NCI-H2107 treated with DMSO at 0.1 percent for 48 hours (cell line): ENCODE measurements around the gene BTBD18.
A peak's percentile ranks its signal among the peaks of the same experiment; 100 is the strongest.
"Not testable (repeated sequence)": the region's sequence is repeated elsewhere in the genome, so short reads cannot be mapped to it uniquely, and the experiment has no call there.

Experiments used
- DNase-seq: peaks from one replicate; lab custom pipeline; 2025; ENCODE audit not compliant: unreplicated experiment; lab: John Stamatoyannopoulos, UW

BTBD18 gene

DNA sequence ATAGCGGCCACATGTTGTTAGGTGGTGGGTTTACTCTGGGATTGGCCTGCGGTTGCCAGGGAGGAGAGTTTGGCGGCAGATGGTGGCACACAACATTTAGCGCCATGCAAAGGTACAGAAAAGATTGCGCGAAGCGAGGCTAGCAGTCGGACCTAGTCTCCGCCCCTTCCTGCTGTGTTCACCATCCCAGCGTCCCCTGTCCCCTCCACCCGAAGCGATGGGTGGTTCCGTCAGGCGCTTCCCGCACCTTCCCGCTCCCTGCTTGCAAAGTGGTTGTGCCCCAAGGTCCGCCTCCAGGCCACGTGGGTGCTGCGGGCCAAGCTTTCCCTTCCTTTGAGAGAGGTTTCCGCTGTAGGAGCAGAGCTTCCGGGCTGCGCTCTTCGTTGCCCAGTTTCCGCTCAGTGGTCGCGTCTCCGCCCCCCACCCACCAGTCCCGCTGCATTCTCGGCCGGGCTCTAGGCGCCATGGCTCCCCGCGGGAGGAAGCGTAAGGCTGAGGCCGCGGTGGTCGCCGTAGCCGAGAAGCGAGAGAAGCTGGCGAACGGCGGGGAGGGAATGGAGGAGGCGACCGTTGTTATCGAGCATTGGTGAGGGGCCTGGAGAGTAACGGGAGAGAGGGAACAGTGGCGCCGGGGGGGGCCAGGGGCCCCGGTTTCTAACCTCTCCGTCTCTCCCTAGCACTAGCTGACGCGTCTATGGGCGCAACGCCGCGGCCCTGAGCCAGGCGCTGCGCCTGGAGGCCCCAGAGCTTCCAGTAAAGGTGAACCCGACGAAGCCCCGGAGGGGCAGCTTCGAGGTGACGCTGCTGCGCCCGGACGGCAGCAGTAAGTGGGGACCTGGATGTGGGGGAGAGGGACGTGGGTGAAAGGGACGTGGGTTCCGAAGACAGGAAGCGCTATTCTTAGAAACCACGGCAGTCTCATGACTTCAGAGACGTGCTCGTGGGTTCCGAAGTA lies 10.2 kb downstream of the BTBD18 start, which contains the start of gene SELENOH:
SELENOH (plus strand) TSS at position 360 of the 955 bp plus-strand sequence; CDS start at position 465, 105 bp downstream.
- peak; percentile 93 for DNase-seq

DNA sequence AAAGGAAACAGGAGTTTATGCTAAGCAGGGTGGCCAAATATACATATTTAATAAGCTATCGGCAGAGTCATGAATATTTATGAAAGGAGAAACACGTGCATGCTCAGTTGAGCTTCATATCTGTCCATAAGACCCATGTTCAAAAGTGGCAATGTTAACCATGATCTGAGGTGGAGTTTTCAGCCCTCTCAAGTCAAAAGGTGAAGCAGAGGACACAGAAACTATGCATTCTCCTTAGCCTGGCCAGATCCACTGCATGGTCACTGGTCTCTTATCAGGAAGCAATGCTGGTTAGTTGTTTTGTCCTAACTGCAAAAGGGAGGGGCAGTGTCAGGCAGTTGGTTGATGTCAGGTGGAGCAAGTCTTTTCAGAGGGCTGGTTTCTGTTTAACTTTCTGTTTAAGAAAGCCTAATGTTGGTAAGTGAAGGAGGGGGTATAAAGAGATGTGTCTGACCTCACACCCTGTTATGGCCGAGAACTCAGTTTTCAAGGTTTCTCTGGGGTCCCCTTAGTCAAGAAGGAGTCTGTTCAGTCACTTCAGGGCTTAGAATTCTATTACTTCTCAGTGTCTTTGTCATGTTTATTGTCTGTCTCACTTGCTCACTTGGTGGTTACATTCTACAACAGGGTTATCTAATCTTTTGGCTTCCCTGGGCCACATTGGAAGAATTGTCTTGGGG lies 15.9 kb downstream of the BTBD18 start:
- no peak for DNase-seq

DNA sequence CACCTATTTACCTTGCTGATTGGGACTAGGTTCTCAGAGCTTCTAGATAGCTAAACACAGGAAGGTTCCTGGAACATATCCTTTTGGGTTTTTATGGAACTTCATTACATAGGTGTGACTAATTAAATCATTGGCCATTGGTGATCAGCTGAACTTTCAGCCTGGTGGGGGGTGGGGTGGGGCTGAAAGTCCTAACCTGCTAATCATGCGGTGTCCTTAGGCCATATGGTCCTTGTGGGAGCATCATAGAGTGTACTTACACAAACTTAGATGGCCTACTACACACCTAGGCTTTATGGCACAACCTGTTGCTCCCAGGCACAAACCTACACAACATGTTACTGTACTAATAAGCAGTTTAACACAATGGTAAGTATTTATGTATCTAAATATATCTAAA lies 19.0 kb downstream of the BTBD18 start:
- DNase-seq, result no peak

DNA sequence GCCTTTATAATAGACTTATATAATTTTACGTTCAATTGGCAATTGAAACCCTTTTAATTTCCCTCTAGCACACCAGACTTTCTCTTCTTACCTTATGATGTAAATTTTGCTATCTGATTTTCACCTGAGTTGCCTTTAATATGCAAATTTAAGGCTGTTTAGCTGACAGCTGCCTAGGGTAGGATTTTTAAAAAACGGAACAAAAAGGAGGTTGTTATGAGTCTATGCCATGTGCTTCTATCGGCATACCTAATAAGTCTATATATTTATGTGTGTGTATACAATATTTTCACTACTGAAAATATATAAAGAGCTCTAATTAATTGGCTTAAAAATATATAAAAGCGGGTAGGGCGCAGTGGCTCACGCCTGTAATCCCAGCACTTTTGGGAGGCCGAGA lies 22.1 kb downstream of the BTBD18 start:
- DNase-seq, result no peak

DNA sequence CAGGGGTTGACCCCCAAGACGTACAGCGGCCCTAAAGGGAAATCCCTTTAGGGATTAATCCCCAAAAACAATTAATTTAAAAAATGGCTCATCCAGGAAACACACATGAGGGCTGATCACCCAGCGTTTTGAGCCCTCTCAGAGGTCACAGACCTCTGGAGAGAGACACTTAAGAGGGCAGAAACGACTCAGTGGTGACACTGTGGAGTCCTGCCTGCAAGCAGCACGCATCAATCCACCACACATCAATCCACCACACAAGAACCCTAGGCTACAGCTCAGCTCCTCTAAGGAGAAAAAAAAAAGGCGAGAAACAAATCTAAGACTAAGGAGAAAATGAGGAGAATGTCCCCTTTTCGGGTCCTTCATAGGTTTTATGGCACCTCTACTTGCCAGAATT lies 22.8 kb downstream of the BTBD18 start:
- no peak for DNase-seq

DNA sequence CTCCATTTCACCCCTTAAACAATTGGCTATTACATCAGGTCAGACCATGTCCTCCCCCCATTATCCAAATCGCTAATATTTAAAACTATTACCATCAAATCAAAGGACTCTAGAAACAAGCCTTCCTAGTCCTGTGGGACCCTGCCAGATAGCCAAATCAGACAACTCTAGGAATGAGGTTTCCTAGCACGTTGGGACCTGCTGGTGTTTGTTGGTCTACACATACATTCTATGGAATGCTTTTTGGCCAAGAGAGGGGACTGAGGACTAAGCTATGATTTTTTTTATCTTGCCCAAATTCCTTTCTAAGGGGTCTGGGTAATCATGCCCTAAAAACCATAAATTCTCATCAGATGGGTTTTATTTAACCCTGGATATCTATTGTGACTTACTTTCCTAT lies 24.4 kb downstream of the BTBD18 start:
- DNase-seq, result no peak

DNA sequence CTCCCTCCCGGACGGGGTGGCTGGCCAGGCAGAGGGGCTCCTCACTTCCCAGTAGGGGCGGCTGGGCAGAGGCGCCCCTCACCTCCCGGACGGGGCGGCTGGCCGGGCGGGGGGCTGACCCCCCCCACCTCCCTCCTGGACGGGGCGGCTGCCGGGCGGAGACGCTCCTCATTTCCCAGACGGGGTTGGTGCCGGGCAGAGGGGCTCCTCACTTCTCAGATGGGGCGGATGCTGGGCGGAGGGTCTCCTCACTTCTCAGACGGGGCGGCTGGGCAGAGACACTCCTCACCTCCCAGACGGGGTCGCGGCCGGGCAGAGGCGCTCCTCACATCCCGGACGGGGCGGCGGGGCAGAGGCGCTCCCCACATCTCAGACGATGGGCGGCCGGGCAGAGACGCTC lies 34.9 kb downstream of the BTBD18 start:
- not testable (repeated sequence) for DNase-seq

DNA sequence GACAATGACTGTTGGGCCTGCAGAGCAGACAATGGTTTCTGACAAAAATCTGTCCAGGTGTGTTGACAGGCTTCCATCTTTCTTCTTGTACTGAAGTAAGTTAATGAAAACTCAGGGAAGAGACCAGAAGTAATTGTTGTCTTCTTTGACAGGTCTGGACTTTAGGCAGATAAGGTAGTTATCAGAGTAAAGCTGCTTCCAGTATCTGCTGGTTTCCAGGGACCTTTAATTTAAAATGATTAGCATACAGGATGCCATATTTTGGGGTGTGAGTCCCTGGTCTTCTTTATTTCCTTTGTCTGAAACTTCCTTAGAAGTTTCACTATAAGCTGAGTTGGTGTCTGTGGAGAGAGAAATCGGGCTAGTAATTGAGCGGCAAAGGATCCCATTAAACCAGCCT lies 37.8 kb downstream of the BTBD18 start:
- no peak for DNase-seq

DNA sequence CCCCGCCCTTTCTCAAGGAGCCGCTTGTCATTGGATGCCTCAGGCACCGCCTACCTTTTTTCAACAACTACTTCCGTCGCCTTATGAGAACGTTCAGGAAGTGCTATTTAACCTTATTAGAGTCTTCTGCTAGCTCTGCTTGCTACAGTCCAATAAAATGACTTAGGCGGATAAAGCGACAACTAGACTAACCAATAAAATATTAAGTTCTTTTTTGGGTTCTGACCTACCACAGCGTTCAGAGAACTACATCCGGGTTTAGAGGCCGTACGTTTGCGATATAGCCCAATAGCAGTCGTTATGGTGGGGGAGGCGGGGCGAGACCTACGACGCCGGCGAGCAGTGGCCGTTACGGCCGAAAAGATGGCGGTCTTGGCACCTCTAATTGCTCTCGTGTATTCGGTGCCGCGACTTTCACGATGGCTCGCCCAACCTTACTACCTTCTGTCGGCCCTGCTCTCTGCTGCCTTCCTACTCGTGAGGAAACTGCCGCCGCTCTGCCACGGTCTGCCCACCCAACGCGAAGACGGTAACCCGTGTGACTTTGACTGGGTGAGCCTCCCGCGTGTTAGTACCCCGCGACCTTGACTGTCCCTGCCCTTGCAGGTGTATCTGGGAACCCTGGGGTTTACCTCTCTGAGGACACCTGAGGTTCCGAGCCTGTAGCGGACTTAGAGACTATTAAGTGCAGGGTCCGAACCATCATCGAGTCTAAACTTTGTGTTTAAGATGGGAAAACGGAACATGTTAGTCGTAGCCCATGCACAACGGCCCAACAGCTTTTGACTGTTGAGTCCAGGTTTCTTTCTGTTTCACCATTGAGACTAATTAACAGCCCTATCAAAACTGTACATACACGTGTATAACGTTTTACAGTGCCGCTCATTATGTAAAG lies 39.1 kb downstream of the BTBD18 start, which contains the start of gene TMX2:
TMX2 (plus strand) TSS at position 338 of the 895 bp plus-strand sequence; CDS start at position 364, 26 bp downstream.
- peak; percentile 99 for DNase-seq

DNA sequence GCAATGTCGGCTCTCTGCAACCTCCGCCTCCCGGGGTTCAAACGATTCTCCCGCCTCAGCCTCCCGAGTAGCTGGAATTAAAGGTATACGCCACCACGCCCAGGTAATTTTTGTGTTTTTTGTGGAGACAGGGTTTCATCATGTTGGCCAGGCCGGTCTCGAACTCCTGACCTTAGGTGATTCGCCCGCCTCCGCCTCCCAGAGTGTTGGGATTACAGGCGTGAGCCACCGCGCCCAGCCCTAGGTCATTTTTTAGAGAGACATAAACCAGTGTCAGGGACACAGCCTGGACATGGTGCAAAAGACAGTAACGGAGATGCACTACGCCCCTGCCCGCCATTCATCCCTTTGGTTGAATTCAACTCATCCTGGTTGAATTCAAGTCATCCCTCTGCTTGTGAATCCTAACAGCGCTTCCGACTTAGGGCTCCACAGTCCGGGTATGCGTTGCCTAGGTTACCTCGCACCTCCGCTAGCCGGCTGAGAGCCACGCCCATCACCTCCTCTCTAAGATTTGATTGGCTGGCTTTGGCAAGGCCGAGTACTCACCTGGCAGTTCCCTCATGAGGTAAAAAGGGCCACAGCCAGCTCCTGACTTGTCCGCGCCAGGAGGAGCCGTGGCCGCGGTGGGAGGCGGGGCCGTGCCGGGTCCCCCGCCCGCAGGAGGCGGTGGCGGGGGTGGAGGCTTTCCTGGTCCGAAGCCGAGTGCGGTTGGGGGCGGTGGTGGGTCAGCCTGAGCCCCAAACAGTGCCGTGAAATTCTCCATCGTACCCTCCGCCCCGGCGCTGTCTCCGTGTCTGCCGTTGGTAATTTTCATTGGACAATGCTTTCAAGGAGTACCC lies 40.0 kb downstream of the BTBD18 start, which contains the start of gene MED19:
MED19 (minus strand) TSS at position 802 of the 842 bp plus-strand sequence; CDS start at position 766, 36 bp downstream.
- peak; percentile 49 for DNase-seq

DNA sequence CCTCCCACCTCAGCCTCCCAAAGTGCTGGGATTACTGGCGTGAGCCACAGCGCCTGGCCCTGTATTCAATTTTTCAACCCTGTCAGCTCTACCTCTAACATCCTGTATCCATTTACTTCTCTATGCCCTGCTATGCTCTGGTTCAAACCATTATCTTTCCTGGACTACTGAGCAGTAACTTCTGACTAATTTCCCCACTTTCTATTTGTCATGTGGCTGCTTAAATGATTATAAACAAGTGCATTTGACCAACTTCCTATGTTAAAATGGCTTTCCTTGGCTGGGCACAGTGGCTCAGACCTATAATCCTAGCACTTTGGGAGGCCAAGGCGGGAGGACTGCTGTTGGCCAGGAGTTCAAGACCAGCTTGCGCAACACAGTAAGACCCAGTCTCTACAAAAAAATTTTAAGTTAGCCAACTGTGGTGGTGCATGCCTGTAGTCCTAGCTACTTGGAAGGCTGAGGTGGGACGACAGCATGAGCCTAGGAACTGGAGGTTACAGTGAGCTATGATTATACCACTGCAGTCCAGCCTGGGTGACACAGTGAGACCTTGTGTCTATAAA lies 41.7 kb downstream of the BTBD18 start:
- no peak for DNase-seq

DNA sequence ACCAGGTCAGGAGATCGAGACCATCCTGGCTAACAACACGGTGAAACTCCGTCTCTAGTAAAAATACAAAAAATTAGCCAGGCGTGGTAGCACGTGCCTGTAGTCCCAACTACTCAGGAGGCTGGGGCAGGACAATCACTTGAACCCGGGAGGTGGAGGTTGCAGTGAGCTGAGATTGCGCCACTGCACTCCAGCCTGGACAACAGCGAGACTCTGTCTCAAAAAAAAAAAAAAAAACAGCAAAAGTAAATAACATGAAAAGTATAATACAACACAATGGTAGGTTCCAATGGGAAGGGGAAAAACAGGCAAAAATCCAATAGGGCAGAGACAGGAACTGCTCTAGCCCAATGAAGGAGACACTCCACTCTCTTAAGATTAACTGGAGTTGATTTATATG lies 46.2 kb downstream of the BTBD18 start:
- not testable (repeated sequence) for DNase-seq

DNA sequence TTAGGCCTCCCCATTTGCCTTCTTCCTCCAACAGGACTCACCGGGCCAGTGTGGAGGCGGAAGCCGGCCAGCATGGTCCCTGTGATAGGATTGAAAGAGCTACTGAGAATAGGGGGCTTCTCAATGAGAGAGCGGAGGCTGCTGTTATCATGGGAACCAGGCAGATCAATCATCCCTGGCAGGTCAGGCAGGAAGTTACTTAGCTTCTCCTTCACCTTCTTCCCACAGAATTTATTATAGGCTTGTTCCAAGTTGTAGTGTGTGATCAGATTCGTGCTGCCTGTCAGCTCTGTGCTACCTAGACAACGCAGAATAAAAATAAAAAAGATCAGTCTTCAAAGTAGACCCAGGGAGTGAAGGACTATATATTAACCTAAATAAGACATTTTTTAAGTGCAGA lies 46.7 kb downstream of the BTBD18 start:
- DNase-seq, result no peak

DNA sequence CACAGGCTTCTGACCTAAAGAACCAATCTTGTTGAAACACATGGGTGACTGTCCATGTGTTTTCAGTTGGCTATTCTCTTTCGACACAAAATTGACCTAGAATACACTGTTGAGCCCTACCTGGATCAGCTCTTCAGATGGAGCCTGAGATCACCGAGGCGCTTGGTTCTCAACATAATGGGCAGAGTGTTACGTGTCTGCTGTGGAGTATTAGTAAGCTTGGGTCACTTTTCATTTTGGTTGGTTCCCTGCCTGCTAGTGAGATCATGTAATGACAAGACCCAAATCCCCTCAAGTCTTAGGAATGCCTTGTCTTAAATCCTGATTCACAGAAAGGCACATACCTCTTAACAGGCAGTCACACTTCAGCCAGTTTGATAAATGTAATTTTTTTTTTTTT lies 48.3 kb downstream of the BTBD18 start:
- no peak for DNase-seq

DNA sequence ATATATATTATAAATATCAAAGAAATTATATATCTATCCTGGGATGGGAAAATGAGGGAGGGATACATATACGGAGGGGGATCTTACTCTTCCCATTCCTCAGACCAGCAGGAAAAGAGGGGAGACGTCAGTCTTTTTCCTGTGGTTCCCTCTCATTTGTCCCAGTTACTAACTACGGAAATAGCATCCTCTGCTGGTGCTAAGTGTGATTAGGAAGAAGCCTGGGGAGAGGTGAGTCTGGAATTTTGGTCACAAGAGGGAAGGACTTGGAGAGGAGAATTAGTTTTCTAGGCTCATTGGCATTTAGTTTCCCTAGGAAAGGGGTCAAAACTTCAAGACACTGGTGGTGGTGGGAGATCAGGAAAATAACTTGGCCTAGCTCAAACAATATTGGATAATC lies 51.2 kb downstream of the BTBD18 start:
- no peak for DNase-seq

DNA sequence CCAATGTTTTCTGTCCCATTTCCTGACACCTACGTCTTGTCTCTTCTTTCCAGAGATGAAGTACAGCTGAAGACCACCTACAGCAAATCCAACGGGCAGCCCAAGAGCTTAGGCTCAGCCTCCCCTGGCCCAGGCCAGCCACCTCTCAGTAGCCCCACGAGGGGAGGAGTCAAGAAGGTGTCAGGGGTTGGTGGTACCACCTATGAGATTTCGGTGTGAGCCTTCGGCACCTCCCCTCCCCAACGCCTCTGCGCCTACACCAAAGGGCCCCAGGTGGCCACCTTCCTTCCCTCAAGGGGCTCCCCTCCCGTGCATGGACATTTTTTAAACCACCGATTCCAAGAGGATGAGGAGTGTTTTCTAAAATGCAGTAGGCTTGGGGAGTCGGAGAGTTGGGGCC lies 51.8 kb downstream of the BTBD18 start:
- no peak for DNase-seq

DNA sequence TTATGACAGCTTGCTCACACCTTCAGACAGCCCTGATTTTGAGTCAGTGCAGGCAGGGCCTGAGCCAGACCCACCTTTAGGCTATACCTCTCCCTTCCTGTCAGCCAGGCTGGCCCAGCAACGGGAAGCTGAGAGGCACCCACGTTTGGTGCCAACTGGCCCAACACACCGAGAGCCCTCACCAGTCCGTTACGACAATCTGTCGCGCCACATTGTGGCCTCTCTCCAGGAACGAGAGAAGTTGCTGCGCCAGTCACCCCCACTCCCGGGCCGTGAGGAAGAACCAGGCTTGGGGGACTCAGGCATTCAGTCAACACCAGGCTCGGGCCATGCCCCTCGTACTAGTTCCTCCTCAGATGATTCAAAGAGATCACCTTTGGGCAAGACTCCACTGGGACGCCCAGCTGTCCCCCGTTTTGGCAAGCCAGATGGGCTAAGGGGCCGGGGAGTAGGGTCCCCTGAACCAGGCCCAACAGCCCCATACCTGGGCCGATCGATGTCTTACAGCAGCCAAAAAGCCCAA lies 52.7 kb downstream of the BTBD18 start:
- DNase-seq, result no peak
